OCI-LY7 (cell line): ENCODE results near the gene ZNF354B.

ENCODE experiments used
- EZH2phosphoT487 ChIP-seq: fragments of 200-600 bp; sonication (generic); IDR thresholded peaks from 2 replicates; pipeline ENCODE4 v1.6.1; 2018; ENCODE audit warnings: low read depth, borderline replicate concordance, mild to moderate bottlenecking, mixed run types, antibody characterized with exemption, low read length, moderate library complexity, mixed read lengths
- TF ChIP-seq, protein P1 (sequence below): fragments of 200-600 bp; sonication (generic); conservative IDR thresholded peaks from 2 replicates; pipeline ENCODE4 v1.5.1; 2014; ENCODE audit warnings: mild to moderate bottlenecking, antibody characterized with exemption, low read length, moderate library complexity, mixed read lengths

DNA sequence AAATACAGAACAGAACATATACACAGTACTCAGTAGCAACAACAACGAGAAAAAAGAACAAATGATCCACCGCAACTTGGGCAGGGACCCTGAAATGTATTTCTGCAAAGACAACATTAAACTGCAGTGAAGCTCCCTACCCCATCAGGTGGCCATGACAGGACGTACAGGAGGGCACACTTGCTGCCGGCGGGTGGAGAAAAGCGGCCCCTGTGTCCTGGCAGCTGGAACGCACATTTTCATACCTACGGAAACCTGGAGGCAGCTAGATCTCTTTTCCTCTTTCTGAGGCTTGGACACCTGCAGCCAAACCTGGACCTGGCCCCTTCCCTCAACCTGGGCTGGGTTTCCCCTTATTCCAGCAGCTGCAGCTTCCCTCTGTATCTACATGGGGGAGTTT, 42.2 kb upstream of the ZNF354B start:
- TF ChIP-seq, protein P1, sequence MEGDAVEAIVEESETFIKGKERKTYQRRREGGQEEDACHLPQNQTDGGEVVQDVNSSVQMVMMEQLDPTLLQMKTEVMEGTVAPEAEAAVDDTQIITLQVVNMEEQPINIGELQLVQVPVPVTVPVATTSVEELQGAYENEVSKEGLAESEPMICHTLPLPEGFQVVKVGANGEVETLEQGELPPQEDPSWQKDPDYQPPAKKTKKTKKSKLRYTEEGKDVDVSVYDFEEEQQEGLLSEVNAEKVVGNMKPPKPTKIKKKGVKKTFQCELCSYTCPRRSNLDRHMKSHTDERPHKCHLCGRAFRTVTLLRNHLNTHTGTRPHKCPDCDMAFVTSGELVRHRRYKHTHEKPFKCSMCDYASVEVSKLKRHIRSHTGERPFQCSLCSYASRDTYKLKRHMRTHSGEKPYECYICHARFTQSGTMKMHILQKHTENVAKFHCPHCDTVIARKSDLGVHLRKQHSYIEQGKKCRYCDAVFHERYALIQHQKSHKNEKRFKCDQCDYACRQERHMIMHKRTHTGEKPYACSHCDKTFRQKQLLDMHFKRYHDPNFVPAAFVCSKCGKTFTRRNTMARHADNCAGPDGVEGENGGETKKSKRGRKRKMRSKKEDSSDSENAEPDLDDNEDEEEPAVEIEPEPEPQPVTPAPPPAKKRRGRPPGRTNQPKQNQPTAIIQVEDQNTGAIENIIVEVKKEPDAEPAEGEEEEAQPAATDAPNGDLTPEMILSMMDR = no peak
- no peak for TF ChIP-seq EZH2phosphoT487
